Measurements from ENCODE around the gene CDH8.

DNA sequence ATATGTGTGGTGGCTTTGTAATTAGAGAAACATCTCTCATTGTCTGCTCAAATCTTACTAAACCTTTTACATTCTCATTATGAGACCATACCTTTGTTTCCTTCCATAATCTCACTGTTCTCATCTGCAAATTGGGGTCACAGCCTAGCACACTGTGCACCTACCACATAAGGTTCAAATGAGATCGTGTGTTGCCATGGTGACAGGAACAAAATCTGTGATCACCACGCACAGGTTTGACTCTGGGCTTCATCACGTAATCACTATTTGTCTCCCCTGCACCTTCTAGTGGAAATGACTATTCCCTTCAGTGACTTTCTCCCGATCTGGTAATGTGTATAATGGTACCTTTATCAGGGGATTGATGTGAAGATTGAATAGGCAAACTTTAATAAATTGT is 26.1 kb downstream of the CDH8 start:
- TF ChIP-seq CTCF (IDR thresholded peaks at IDR 0.05; ENCODE audit: borderline replicate concordance, extremely low read depth, low read length, poor library complexity, severe bottlenecking) (no peak), EZH2 (IDR thresholded peaks at IDR 0.05; ENCODE audit: borderline replicate concordance, low read depth, low read length, severe bottlenecking) (no peak)

All from DND-41 (cell line).